Liver (tissue), 9 donors: Measurements from ENCODE around the gene NDUFS1. TPM values are rescaled to one million over a fixed set of nuclear protein-coding genes. Genes with fewer than 3 reads are reported as not detected.

Experiments used
- DNase-seq: peaks from one replicate; pipeline ENCODE4 v3.0.0-alpha.2; 2017; ENCODE audit warnings: low spot score
- H3K27ac ChIP-seq, 2 donors: one replicate each; pipeline ENCODE4 v1.7.0; 2013; ENCODE audit warnings: inconsistent platforms in 2 of 2, low read length in 2 of 2, control low read depth in 1 of 2, low read depth in 1 of 2, mild to moderate bottlenecking in 1 of 2
- H3K27me3 ChIP-seq, 4 donors: one replicate each; pipeline versions ENCODE4 v1.6.1 to v1.7.0; 2013; ENCODE audit warnings: low read length in 3 of 4, inconsistent platforms in 1 of 4, mild to moderate bottlenecking in 1 of 4, moderate library complexity in 1 of 4; ENCODE audit not compliant: control insufficient read depth in 4 of 4, insufficient read depth in 4 of 4
- H3K36me3 ChIP-seq, 4 donors: one replicate each; pipeline versions ENCODE4 v1.6.1 to v1.7.0; 2013; ENCODE audit warnings: low read length in 3 of 4, mild to moderate bottlenecking in 3 of 4, low read depth in 1 of 4, moderate library complexity in 1 of 4; ENCODE audit not compliant: control insufficient read depth in 4 of 4, insufficient read depth in 3 of 4
- H3K4me1 ChIP-seq, 4 donors: one replicate each; pipeline versions ENCODE4 v1.6.1 to v1.7.0; 2013; ENCODE audit warnings: low read length in 3 of 4, mild to moderate bottlenecking in 3 of 4, moderate library complexity in 1 of 4; ENCODE audit not compliant: control insufficient read depth in 4 of 4, insufficient read depth in 4 of 4
- H3K4me3 ChIP-seq, 3 donors: one replicate each; pipeline versions ENCODE4 v1.6.1 to v1.7.0; 2013; ENCODE audit warnings: low read length in 3 of 3, control low read depth in 1 of 3, low read depth in 1 of 3, mild to moderate bottlenecking in 1 of 3
- H3K9ac ChIP-seq, 2 donors: one replicate each; pipeline ENCODE4 v1.7.0; 2013; ENCODE audit warnings: low read length in 2 of 2, mild to moderate bottlenecking in 2 of 2, moderate library complexity in 2 of 2, control low read depth in 1 of 2, low read depth in 1 of 2
- H3K9me3 ChIP-seq, 4 donors: one replicate each; pipeline versions ENCODE4 v1.6.1 to v1.7.0; 2013; ENCODE audit warnings: low read length in 3 of 4; ENCODE audit not compliant: control insufficient read depth in 4 of 4
- ATF3 ChIP-seq: IDR thresholded peaks from 2 replicates; pipeline ENCODE4 v1.6.1; 2016; ENCODE audit warnings: antibody characterized with exemption
- EGR1 ChIP-seq, 2 donors: IDR thresholded peaks; 2 replicates each; pipeline ENCODE4 v1.6.1; 2016 to 2018; ENCODE audit warnings: antibody characterized with exemption in 2 of 2, low read depth in 2 of 2
- FOXA1 ChIP-seq: IDR thresholded peaks from 2 replicates; pipeline ENCODE4 v1.6.1; 2016; ENCODE audit warnings: antibody characterized with exemption
- FOXA2 ChIP-seq: IDR thresholded peaks from 2 replicates; pipeline ENCODE4 v1.6.1; 2016; ENCODE audit warnings: antibody characterized with exemption
- GABPA ChIP-seq, 2 donors: IDR thresholded peaks in 1 of 2; conservative IDR thresholded peaks in 1 of 2; 2 replicates each; pipeline ENCODE4 v1.6.1; 2016; ENCODE audit warnings: antibody characterized with exemption in 2 of 2, mild to moderate bottlenecking in 1 of 2, moderate library complexity in 1 of 2
- HNF4A ChIP-seq, 2 donors: conservative IDR thresholded peaks; 2 replicates each; pipeline ENCODE4 v1.6.1; 2016; ENCODE audit warnings: antibody characterized with exemption in 2 of 2, mild to moderate bottlenecking in 2 of 2
- HNF4G ChIP-seq: IDR thresholded peaks from 2 replicates; pipeline ENCODE4 v1.6.1; 2016; ENCODE audit warnings: antibody characterized with exemption
- JUND ChIP-seq, 2 donors: IDR thresholded peaks; 2 replicates each; pipeline ENCODE4 v1.6.1; 2016; ENCODE audit warnings: antibody characterized with exemption in 2 of 2
- MAX ChIP-seq: IDR thresholded peaks from 2 replicates; pipeline ENCODE4 v1.6.1; 2016; ENCODE audit warnings: antibody characterized with exemption
- NR2F2 ChIP-seq: IDR thresholded peaks from 2 replicates; pipeline ENCODE4 v1.6.1; 2016; ENCODE audit warnings: antibody characterized with exemption
- RAD21 ChIP-seq, 2 donors: IDR thresholded peaks; 2 replicates each; pipeline ENCODE4 v1.6.1; 2016; ENCODE audit warnings: antibody characterized with exemption in 2 of 2, mild to moderate bottlenecking in 2 of 2
- RXRA ChIP-seq, 2 donors: IDR thresholded peaks; 2 replicates each; pipeline ENCODE4 v1.6.1; 2017 to 2018; ENCODE audit warnings: antibody characterized with exemption in 2 of 2, mild to moderate bottlenecking in 1 of 2
- SP1 ChIP-seq: IDR thresholded peaks from 2 replicates; pipeline ENCODE4 v1.6.1; 2018; ENCODE audit warnings: antibody characterized with exemption, mild to moderate bottlenecking
- TAF1 ChIP-seq: conservative IDR thresholded peaks from 2 replicates; pipeline ENCODE4 v1.6.1; 2016; ENCODE audit warnings: antibody characterized with exemption, mild to moderate bottlenecking
- YY1 ChIP-seq: IDR thresholded peaks from 2 replicates; pipeline ENCODE4 v1.6.1; 2016; ENCODE audit warnings: antibody characterized with exemption, mild to moderate bottlenecking
- ZBTB33 ChIP-seq: IDR thresholded peaks from 2 replicates; pipeline ENCODE4 v1.6.1; 2016; ENCODE audit warnings: antibody characterized with exemption
- WGBS: extraction: QIAGEN DNeasy Blood & Tissue Kit; methylation state at CpG from one replicate; pipeline ENCODE4 v1.1.7; 2013; 5-methylcytosine and 5-hydroxymethylcytosine counted together
- polyA plus RNA-seq, 2 donors: library from polyadenylated mRNA; stranded (reverse) in 1 of 2; unstranded in 1 of 2; fragments of 200-250 nt in 1 of 2; fragments of >200 nt in 1 of 2; fragmentation: Nextera tagmentation in 1 of 2; extraction: Ambion mirVana in 1 of 2; gene quantifications; one replicate each; pipeline versions ENCODE4 v1.2.1 to v1.2.3, GENCODE V29; 2013 to 2015
- total RNA-seq, 2 donors: library from RNA; depleted of rRNA; stranded (reverse); fragments of >200 nt; gene quantifications; one replicate each; pipeline ENCODE4 v1.2.3, GENCODE V29; 2014
- TF ChIP-seq, protein P1 (sequence below): fragments of 150-350 bp; IDR thresholded peaks from 2 replicates; pipeline ENCODE4 v1.5.1; 2017; ENCODE audit warnings: improper control_type of control experiment, low read depth, low read length; ENCODE audit not compliant: missing input control
- TF ChIP-seq, protein P2 (sequence below): IDR thresholded peaks from 2 replicates; pipeline ENCODE4 v1.6.1; 2016; ENCODE audit warnings: antibody characterized with exemption, mild to moderate bottlenecking
- donor health status: healthy.
- donor health status: healthy.
- donor health status: healthy.
- donor health status: healthy.
- donor health status: healthy.

The NDUFS1 gene
- total and polyA plus RNA-seq, 4 donors: 39.7 to 167 (median 83.2) TPM

DNA sequence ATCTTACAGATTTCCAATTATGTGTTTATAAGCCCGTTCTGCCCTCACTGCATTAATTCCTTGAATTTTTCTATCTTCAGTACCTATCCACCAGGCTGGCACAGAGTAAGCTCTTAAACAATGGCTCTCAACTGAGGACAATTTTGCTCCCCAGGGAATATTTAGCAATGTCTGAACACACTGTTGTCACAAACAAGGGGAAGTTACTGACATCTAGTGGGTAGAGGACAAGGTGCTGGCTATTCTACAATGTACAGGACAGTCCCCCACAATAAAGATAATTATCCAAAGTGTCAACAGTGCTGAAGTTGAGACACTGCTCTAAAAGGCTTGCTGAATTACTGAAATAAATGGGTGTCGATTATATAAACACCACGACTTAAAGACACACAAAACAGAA lies 5.0 kb downstream of the NDUFS1 start:
- DNase-seq: no peak
- H3K27ac ChIP-seq: no peak overlapping the region
- H3K9me3 ChIP-seq: no peaks in the 10 kb centered on the region
- WGBS: 44% methylated on average over 3 of the region's 3 CpGs
- H3K27me3 ChIP-seq: no peaks in the 10 kb centered on the region
- TF ChIP-seq MAX (no peak), FOXA2 (no peak), SP1 (no peak), FOXA1 (no peak), RAD21 (IDR thresholded peaks at IDR 0.05) (peak; percentile 64 to 70), HNF4A (conservative IDR thresholded peaks at IDR 0.05) (peak in 1 of 2 donors; percentile 30), ZBTB33 (no peak), RXRA (IDR thresholded peaks at IDR 0.05) (no peak)
- TF ChIP-seq, protein P1, sequence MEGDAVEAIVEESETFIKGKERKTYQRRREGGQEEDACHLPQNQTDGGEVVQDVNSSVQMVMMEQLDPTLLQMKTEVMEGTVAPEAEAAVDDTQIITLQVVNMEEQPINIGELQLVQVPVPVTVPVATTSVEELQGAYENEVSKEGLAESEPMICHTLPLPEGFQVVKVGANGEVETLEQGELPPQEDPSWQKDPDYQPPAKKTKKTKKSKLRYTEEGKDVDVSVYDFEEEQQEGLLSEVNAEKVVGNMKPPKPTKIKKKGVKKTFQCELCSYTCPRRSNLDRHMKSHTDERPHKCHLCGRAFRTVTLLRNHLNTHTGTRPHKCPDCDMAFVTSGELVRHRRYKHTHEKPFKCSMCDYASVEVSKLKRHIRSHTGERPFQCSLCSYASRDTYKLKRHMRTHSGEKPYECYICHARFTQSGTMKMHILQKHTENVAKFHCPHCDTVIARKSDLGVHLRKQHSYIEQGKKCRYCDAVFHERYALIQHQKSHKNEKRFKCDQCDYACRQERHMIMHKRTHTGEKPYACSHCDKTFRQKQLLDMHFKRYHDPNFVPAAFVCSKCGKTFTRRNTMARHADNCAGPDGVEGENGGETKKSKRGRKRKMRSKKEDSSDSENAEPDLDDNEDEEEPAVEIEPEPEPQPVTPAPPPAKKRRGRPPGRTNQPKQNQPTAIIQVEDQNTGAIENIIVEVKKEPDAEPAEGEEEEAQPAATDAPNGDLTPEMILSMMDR: peak; percentile 34
- H3K4me3 ChIP-seq: no peak overlapping the region
- peaks cover 2 to 38% (median 23%) of the 10 kb centered on the region in 4 donors for H3K4me1 ChIP-seq
- H3K36me3 ChIP-seq: peaks cover 0 to 9% (median 0%) of the 10 kb centered on the region in 4 donors
- H3K9ac ChIP-seq: no peak overlapping the region

GRCh38 chr2:206150631-206151030 lies 8.6 kb downstream of the NDUFS1 start:
- Histone ChIP-seq H3K9ac (no peak overlapping the region), H3K27me3 (no peaks in the 10 kb centered on the region), H3K9me3 (no peaks in the 10 kb centered on the region), H3K27ac (no peak overlapping the region), H3K36me3 (peaks cover 3 to 33% (median 27%) of the 10 kb centered on the region in 4 donors), H3K4me1 (peaks cover 2 to 24% (median 17%) of the 10 kb centered on the region in 4 donors), H3K4me3 (no peak overlapping the region)
- no peak for DNase-seq
- WGBS: 91% methylated on average over 4 of the region's 4 CpGs
- TF ChIP-seq RAD21 (IDR thresholded peaks at IDR 0.05): no peak
- no peak for TF ChIP-seq MAX
- no peak for TF ChIP-seq GABPA (IDR thresholded peaks at IDR 0.05 in 1 of 2, conservative IDR thresholded peaks at IDR 0.05 in 1 of 2)
- no peak for TF ChIP-seq ZBTB33
- TF ChIP-seq RXRA (IDR thresholded peaks at IDR 0.05): no peak
- no peak for TF ChIP-seq HNF4G
- TF ChIP-seq, protein P2, sequence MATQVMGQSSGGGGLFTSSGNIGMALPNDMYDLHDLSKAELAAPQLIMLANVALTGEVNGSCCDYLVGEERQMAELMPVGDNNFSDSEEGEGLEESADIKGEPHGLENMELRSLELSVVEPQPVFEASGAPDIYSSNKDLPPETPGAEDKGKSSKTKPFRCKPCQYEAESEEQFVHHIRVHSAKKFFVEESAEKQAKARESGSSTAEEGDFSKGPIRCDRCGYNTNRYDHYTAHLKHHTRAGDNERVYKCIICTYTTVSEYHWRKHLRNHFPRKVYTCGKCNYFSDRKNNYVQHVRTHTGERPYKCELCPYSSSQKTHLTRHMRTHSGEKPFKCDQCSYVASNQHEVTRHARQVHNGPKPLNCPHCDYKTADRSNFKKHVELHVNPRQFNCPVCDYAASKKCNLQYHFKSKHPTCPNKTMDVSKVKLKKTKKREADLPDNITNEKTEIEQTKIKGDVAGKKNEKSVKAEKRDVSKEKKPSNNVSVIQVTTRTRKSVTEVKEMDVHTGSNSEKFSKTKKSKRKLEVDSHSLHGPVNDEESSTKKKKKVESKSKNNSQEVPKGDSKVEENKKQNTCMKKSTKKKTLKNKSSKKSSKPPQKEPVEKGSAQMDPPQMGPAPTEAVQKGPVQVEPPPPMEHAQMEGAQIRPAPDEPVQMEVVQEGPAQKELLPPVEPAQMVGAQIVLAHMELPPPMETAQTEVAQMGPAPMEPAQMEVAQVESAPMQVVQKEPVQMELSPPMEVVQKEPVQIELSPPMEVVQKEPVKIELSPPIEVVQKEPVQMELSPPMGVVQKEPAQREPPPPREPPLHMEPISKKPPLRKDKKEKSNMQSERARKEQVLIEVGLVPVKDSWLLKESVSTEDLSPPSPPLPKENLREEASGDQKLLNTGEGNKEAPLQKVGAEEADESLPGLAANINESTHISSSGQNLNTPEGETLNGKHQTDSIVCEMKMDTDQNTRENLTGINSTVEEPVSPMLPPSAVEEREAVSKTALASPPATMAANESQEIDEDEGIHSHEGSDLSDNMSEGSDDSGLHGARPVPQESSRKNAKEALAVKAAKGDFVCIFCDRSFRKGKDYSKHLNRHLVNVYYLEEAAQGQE: no peak
- no peak for TF ChIP-seq FOXA1
- no peak for TF ChIP-seq YY1
- no peak for TF ChIP-seq NR2F2
- no peak for TF ChIP-seq HNF4A (conservative IDR thresholded peaks at IDR 0.05)
- no peak for TF ChIP-seq FOXA2
- TF ChIP-seq SP1: no peak
- TF ChIP-seq JUND (IDR thresholded peaks at IDR 0.05): no peak
- TF ChIP-seq TAF1: no peak
- TF ChIP-seq, protein P1: no peak
- TF ChIP-seq EGR1 (IDR thresholded peaks at IDR 0.05; ENCODE audit: low read depth in 2 of 2): no peak
- TF ChIP-seq ATF3: no peak
